ENCODE data around the gene LIN54.
"Not testable (repeated sequence)": the region's sequence is repeated elsewhere in the genome, so short reads cannot be mapped to it uniquely, and the experiment has no call there.

Gene LIN54

DNA sequence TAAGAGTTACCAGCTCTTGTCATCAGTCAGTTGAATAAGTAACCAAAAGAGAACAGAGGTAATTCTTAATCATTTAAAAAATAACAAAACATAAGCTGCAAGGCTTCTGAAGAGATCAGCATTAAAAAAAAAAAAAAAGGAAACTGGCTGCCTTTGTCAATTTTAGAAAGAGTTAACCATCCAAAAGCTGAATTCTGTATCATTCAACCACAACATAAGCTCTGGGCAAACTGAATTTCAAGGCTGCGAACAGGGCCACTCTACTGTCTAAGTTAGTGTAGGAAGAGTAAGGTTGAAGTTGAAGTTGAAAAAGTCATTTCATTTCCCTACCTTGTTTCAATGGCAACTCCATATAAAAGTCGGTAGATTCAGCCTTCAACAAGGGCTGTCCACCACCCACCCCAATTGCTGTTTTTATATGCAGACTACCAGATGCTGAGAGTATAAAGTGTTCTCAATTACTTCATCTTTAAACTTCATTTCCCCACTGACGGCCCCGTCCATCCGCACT, 1.1 kb upstream of the LIN54 start:
- DNase-seq: no peak

- peak; percentile 39 for DNase-seq
These were observed 507 bp downstream of the LIN54 start for GRCh38 chr4:83010111-83010521.

- no peak for DNase-seq
These were observed 1.1 kb downstream of the LIN54 start for GRCh38 chr4:83009529-83009928.

- not testable (repeated sequence) for DNase-seq
These were observed 7.4 kb downstream of the LIN54 start for GRCh38 chr4:83003044-83003791.

- DNase-seq: no peak
These were observed 8.3 kb downstream of the LIN54 start for GRCh38 chr4:83002329-83002728.

- no peak for DNase-seq
These were observed 11.7 kb downstream of the LIN54 start for GRCh38 chr4:82998898-82999297.

DNA sequence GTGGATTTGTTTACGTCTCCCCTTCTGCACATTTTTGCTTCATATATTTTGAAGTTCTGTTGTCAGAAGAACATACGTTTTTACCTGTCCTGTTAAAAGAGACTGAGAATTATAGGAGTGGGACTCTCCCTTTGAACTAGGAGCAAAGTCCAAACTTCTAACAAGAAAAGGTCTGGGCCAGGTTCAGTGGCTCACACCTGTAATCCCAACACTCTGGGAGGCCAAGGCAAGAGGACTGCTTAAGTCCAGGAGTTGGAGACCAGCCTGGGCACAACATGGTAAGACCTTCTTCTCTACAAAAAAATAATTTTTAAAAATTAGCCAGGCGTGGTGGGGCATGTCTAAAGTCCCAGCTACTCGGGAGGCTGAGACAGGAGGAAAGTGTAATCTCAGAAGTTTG, 15.8 kb downstream of the LIN54 start:
- DNase-seq: no peak

GRCh38 chr4:82989575-82990429, 20.8 kb downstream of the LIN54 start:
- peak; percentile 49 for DNase-seq

DNA sequence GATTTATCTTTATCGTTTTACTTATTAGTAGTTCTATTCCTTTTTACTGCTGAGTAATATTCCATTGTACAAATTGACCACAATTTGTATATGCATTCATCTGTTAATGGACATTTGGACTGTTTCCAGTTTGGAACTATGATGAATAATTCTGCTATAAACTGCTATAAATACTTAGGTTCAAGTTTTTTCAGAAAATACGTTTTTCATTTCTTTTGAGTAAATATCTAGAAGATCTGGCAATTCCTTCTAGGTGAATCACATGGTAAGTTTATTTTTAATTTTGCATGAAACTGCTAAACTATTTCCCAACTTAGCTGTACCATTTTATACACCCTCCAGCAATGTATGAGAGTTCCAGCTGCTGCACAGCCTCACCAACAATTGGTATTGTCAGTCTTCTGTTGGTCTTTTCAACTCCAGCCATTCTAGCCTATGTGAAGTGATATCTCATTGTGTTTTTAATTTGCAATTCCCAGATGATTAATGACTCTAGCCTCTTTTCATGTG, 22.2 kb downstream of the LIN54 start:
- no peak for DNase-seq

GRCh38 chr4:82987519-82987918, 23.1 kb downstream of the LIN54 start:
- not testable (repeated sequence) for DNase-seq

DNA sequence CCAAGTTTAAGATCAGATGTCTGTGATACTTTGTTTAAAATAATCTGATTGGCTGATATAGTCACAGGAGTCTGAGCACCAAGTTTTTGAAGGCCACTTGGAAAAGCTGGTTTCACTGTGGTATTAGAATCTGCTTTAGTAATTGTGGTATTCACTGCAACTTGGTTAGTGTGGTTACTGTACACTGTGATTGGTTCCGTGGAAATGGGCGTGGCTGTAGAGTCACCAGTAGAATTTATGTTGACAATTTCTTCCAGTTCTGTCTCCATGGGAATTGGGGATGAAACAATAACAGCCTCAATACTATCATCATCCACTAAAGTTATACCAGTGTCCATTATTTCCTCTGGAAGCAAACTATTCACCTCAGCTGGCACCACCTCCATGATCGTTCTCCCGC, 26.2 kb downstream of the LIN54 start:
- DNase-seq: peak; percentile 18

- DNase-seq: no peak
These were observed 27.2 kb downstream of the LIN54 start for GRCh38 chr4:82983444-82983843.

- DNase-seq: no peak
These were observed 29.5 kb downstream of the LIN54 start for GRCh38 chr4:82981138-82981537.

DNA sequence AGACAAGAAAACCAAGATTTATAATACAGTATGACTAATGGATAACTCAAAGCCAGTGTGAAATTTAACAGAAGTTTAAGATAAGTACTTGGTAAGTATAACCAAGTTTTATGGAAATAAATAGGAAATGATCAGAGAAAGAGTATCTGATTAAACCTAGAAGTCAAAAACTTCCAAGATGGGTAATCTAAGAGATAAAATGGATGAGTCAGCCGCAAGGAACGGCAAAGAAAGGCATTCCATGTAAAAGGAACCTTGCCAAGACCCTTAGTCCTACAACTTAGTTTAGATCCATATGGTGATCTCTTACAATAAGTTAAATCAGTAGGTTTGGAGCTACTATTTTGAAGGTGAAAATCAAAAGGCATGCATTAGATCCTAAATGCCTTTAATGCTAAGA, 34.8 kb downstream of the LIN54 start:
- no peak for DNase-seq

DNA sequence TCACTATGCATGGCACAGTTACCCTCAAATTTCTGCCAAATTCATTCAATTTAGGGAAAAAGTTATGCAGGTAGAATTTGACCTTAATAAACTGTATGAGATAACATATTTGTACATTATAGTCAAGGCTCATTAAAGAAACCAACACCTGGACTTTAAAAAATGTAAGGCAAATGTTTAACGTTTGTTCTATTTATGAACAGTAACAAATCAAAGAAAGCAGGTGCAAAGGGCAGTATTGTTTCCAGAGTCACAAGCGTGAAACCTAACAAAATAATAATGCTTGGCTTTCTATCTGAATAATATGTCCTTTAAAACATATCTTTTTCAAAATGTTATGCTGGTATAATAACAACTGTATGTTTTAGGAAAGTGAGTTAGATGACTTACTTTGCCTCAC, 41.2 kb downstream of the LIN54 start:
- no peak for DNase-seq

GRCh38 chr4:82968972-82969371, 41.7 kb downstream of the LIN54 start:
- no peak for DNase-seq

DNA sequence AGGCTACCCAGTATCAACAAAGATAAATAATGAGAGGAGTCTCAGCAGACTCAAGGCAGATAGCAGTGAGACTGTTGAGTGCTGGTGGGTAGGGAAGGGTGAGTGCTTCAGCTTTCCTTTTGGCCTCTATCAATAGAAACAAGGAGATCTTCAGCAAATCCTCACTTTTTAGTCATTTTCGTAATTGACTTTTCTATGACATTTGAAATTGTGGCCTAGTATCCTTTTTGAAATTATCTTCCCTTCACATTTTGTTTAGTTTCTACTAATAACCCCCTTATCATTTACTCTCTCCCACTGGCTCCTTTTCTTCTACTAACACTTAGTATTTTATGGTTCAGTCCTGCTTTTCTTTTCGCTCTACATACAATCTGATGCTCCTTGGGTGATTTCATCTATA, 44.9 kb downstream of the LIN54 start:
- no peak for DNase-seq

DNA sequence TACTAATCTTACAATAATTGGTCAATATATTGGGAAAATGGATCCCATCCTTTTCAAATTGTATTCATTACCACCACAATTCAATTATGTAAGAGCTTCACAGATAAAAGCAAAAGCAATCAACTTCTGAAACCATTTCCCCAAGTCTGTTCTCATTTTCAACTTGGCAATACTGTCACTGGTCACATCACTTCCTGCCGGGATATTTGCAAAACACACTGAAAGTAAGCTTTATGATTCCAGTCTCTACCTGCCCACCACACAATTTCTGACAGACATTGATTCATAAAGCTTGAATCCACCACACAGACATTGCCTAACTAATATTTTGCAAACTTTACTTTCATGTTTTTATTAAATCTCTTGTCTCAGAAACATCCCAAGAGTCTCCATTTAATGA, 53.6 kb downstream of the LIN54 start:
- DNase-seq: no peak

DNA sequence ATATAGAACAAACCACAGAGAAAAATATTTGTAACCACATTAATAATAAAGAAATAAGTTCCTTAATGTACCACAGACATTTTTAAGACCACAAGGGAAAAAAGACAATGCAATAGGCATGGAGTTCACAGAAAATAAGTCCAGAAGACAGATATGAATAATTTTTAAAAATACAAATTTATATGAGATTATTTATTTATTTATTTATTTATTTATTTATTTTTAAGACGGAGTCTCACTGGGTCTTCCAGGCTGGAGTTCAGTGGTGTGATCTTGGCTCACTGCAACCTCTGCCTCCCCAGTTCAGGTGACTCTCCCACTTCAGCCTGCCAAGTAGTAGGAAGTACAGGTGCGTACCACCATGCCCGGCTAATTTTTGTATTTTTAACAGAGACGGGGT, 56.4 kb downstream of the LIN54 start:
- no peak for DNase-seq

- no peak for DNase-seq
These were observed 59.4 kb downstream of the LIN54 start for GRCh38 chr4:82951196-82951595.

DNA sequence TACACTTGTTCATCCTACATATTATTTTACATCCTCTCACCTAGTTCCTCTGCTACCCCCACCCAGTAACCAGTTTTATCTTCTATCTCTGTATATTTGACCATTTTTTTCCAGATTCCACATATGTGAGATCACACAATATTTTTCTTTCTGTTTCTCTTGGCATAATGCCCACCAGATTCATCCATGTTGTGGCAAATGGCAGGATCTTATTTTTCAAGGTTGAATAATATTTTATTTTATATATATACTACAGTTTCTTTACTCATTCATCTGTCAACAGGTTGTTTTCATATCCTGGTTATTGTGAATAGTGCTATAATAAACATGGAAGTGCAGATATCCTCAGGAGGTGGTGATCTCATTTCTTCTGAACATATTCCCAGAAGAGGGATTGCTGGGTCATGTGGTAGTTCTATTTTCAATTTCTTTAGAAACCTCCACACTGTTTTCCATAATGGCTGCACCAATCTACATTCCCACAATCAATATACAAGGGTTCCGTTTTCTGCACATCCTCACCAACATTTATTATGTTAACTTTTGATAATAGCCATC, 61.9 kb downstream of the LIN54 start:
- no peak for DNase-seq

GRCh38 chr4:82947498-82947897, 63.1 kb downstream of the LIN54 start:
- no peak for DNase-seq

DNA sequence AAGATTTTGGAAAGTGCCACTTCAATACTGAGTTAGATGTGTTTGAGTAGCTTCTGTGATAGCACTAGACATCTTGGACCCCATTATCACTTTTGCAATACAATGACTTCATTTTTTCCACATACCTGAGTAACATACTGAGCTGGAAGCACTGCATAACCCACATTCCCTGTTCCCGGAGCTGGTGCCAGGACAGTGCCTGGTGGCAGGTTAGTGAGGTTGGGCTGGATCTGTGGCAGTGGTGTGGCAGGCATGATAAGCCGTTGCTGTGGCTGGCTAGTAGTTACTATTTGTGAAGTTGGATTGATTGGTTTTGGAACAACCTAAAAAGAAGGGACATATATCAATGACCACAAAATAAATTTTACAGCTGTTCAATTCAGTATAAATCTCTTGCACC, 71.2 kb downstream of the LIN54 start:
- no peak for DNase-seq

DNA sequence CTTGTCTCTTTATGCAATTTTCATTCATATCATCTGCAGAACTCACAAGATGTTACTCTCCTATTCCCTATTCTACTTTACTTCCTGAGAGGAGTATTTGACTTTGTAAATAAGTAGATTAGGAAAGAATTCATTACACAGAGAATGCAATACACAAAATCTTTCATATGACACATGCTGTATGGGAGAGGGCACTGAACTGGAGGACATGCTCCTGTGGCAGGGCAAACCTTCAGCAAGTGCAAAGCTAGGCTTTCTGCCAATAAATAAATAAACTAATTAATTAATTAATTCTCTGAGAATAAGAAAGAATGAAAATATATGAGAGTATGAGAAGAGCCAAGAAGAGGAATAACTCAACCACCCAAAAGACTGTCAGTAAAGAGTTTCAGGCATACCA, 76.2 kb downstream of the LIN54 start:
- DNase-seq: no peak

Measured in CD4-positive, alpha-beta T cell treated with Interleukin-17A for 1 hour (primary cell).